ENCODE measurements around the gene TMEM150C.

DNA sequence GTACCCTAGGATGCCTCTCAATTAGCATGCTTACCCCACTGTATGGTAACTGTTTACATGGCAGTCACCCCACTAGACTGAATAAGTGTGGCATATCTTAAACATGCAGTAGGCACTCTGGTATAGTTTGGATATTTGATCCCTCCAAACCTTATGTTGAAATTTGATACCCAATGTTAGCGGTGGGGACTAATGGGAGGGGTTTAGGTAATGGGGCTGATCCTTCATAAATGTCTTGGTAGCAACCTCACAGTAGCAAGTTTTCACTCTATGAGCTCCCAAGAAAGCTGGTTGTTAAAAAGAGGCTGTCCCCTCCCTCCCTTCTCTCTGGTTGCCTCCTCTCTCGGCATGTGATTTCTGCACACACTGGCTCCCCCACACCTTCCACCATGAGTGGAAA is 10.1 kb downstream of the TMEM150C start:
- no peak for TF ChIP-seq TAF1 (IDR thresholded peaks at IDR 0.05; ENCODE audit: low read depth, low read length)
- TF ChIP-seq POLR2A (IDR thresholded peaks at IDR 0.05; ENCODE audit: low read depth, low read length): no peak
- TF ChIP-seq SPI1 (IDR thresholded peaks at IDR 0.05; ENCODE audit: low read depth, low read length): no peak
- no peak for TF ChIP-seq POLR2AphosphoS5 (IDR thresholded peaks at IDR 0.05; ENCODE audit: low read depth, low read length)
